ENCODE measurements around the gene KCNN1. TPM values are rescaled to one million over a fixed set of nuclear protein-coding genes. Genes with fewer than 3 reads are reported as not detected.

KCNN1 gene
- total and polyA plus RNA-seq, 2 of the 13 experiments (the other 11 are each of a cell fraction or from before 2014, with no cell fraction given), result 0.04 TPM; not detected in 1

DNA sequence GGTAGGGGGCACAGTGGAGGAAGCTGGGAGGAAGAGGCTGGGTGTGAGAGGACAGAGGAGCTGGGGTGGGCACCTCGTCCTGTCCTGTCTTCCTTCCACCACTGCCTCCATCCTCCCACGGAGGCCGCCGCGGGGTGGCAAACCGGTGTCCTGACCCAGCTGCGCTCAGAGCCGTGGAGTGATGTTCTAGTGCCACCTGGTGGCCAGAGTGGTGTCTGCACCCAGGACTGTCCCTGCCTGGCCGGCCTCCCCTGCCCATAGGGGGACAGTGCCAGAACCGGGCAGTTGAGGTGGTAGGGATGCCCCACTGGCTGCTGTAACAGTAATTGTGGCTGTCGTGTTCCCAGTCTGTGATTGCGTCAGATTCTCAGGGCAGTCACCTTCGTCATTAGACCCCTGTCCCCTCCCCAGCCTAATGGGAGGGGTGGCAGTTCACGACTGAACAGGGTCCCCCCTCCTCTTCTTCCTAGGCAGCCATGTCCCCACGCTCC lies 30.0 kb downstream of the KCNN1 start (continued):
- no peak for TF ChIP-seq ZNF225 (CRISPR knock-in tag; IDR thresholded peaks at IDR 0.05)
- no peak for TF ChIP-seq TCF7L2 (IDR thresholded peaks at IDR 0.05; ENCODE audit: low read depth, low read length)
- TF ChIP-seq, protein P1, sequence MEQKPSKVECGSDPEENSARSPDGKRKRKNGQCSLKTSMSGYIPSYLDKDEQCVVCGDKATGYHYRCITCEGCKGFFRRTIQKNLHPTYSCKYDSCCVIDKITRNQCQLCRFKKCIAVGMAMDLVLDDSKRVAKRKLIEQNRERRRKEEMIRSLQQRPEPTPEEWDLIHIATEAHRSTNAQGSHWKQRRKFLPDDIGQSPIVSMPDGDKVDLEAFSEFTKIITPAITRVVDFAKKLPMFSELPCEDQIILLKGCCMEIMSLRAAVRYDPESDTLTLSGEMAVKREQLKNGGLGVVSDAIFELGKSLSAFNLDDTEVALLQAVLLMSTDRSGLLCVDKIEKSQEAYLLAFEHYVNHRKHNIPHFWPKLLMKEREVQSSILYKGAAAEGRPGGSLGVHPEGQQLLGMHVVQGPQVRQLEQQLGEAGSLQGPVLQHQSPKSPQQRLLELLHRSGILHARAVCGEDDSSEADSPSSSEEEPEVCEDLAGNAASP (CRISPR knock-in tag; IDR thresholded peaks at IDR 0.05; ENCODE audit: borderline replicate concordance), result peak; percentile 60; the same call in 1 of the 2 replicates
- no peak for TF ChIP-seq ZNF367 (CRISPR knock-in tag; IDR thresholded peaks at IDR 0.05; ENCODE audit: borderline replicate concordance)

DNA sequence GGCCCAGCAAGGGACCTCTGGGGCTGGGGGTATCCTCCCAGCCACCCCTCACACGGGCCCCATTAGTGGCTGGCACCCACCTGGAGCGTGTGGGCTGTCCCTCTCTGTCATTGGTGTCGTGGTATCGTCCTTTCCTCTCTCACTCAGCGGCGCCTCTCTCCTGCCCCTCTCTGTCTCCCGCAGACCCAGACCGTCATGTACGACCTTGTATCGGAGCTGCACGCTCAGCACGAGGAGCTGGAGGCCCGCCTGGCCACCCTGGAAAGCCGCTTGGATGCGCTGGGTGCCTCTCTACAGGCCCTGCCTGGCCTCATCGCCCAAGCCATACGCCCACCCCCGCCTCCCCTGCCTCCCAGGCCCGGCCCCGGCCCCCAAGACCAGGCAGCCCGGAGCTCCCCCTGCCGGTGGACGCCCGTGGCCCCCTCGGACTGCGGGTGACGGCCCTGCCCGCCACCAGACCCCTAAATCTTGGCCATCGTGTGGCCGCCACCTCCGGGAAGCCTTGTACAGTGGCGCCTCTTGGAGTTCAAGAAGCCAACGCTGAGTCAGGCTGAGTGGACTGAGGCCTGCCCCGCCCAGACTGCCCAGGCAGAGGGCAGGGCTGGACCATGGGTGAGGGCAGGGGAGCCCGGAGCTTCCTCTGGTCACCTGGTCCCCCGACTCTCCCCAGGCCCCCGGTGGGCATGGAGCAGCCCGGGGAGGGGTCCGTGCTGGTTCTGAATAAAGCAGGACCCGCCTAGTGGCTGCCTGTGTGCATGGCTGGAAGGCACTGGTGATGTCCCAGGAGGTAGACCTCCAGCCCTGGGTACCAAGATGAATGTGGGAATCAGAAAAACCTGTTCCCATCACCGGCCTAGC lies 31.3 kb downstream of the KCNN1 start:
- peak overlapping the region; percentile 9 to 67 (median 50); a peak in 5 of 6 replicates for H3K4me3 ChIP-seq (replicated peaks in 1 of 3; ENCODE audit: insufficient read depth in 1 of 3, low read depth in 2 of 3, low read length in 3 of 3)
- peak overlapping the region; percentile 44; the same call in 1 of the 2 replicates for H3K9ac ChIP-seq (ENCODE audit: insufficient read depth, low read depth, low read length)
- no peaks in the 10 kb centered on the region for H3K79me2 ChIP-seq (ENCODE audit: insufficient read depth, low read length)
- H3K4me1 ChIP-seq (ENCODE audit: insufficient read depth, low read length), result peaks cover 29% of the 10 kb centered on the region
- H3K9me3 ChIP-seq (ENCODE audit: low read length), result no peaks in the 10 kb centered on the region
- intact Hi-C loops (cut with micrococcal nuclease; ENCODE audit: unreplicated experiment), result loop anchor here (1.0 to 5.0 kb wide), 3 partner anchors 52 to 126 kb away; partner anchors contain the start of gene SLC5A5
- H3K4me2 ChIP-seq (ENCODE audit: low read depth, low read length), result peak overlapping the region; percentile 83
- no peak overlapping the region for H2AFZ ChIP-seq (ENCODE audit: low read length)
- H4K20me1 ChIP-seq (ENCODE audit: insufficient read depth, low read length), result no peaks in the 10 kb centered on the region
- no peak overlapping the region for H3K27ac ChIP-seq (ENCODE audit: extremely low read length, insufficient read depth, low read length)
- in situ Hi-C loops (cut with HindIII; ENCODE audit: extremely low pct_ligation_motif_present, low pct_unique_long_range_greater_than_20kb), result no loop called here
- WGBS (ENCODE audit: low lambda C conversion rate), result 1% methylated on average over 7 of the region's 41 CpGs
- ATAC-seq, result peak; percentile 72
- no TSS peak for BruUV-seq (replicated peaks)
- peaks cover 0 to 5% of the 10 kb centered on the region in 2 experiments; a peak in 1 of 5 replicates for H3K27me3 ChIP-seq (ENCODE audit: control insufficient read depth in 1 of 2, insufficient read depth in 2 of 2, low read length in 2 of 2)
- no peak for FAIRE-seq
- peak; percentile 32 for DNase-seq (ENCODE audit: low spot score)
- POLR2A ChIA-PET, result interaction anchor here (0.6 to 1.8 kb wide), 6 partner anchors 60 to 366 kb away, joined by 3 to 8 read pairs (median 4); partner anchors contain the start of genes CCDC124 and RPL18A
- no peaks in the 10 kb centered on the region for H3K36me3 ChIP-seq (replicated peaks in 1 of 2; ENCODE audit: control insufficient read depth in 1 of 2, insufficient read depth in 2 of 2, low read length in 2 of 2)
- CTCF ChIA-PET (ENCODE audit: low intra/inter-chr PET ratio, low total read pairs), result interaction anchor here (2.6 to 6.1 kb wide), 3 partner anchors 52 to 128 kb away, joined by 10 to 91 read pairs (median 23); no protein-coding TSS in a partner anchor
- TF ChIP-seq ZNF572 (CRISPR knock-in tag; IDR thresholded peaks at IDR 0.05), result no peak
- TF ChIP-seq KDM4B (CRISPR knock-in tag; IDR thresholded peaks at IDR 0.05), result no peak
- TF ChIP-seq KLF9 (CRISPR knock-in tag; IDR thresholded peaks at IDR 0.05; ENCODE audit: low read depth), result no peak
- no peak for TF ChIP-seq ZNF451 (CRISPR knock-in tag; IDR thresholded peaks at IDR 0.05)
- TF ChIP-seq, protein P2, sequence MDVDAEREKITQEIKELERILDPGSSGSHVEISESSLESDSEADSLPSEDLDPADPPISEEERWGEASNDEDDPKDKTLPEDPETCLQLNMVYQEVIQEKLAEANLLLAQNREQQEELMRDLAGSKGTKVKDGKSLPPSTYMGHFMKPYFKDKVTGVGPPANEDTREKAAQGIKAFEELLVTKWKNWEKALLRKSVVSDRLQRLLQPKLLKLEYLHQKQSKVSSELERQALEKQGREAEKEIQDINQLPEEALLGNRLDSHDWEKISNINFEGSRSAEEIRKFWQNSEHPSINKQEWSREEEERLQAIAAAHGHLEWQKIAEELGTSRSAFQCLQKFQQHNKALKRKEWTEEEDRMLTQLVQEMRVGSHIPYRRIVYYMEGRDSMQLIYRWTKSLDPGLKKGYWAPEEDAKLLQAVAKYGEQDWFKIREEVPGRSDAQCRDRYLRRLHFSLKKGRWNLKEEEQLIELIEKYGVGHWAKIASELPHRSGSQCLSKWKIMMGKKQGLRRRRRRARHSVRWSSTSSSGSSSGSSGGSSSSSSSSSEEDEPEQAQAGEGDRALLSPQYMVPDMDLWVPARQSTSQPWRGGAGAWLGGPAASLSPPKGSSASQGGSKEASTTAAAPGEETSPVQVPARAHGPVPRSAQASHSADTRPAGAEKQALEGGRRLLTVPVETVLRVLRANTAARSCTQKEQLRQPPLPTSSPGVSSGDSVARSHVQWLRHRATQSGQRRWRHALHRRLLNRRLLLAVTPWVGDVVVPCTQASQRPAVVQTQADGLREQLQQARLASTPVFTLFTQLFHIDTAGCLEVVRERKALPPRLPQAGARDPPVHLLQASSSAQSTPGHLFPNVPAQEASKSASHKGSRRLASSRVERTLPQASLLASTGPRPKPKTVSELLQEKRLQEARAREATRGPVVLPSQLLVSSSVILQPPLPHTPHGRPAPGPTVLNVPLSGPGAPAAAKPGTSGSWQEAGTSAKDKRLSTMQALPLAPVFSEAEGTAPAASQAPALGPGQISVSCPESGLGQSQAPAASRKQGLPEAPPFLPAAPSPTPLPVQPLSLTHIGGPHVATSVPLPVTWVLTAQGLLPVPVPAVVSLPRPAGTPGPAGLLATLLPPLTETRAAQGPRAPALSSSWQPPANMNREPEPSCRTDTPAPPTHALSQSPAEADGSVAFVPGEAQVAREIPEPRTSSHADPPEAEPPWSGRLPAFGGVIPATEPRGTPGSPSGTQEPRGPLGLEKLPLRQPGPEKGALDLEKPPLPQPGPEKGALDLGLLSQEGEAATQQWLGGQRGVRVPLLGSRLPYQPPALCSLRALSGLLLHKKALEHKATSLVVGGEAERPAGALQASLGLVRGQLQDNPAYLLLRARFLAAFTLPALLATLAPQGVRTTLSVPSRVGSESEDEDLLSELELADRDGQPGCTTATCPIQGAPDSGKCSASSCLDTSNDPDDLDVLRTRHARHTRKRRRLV (CRISPR knock-in tag; IDR thresholded peaks at IDR 0.05), result no peak
- TF ChIP-seq, protein P3, sequence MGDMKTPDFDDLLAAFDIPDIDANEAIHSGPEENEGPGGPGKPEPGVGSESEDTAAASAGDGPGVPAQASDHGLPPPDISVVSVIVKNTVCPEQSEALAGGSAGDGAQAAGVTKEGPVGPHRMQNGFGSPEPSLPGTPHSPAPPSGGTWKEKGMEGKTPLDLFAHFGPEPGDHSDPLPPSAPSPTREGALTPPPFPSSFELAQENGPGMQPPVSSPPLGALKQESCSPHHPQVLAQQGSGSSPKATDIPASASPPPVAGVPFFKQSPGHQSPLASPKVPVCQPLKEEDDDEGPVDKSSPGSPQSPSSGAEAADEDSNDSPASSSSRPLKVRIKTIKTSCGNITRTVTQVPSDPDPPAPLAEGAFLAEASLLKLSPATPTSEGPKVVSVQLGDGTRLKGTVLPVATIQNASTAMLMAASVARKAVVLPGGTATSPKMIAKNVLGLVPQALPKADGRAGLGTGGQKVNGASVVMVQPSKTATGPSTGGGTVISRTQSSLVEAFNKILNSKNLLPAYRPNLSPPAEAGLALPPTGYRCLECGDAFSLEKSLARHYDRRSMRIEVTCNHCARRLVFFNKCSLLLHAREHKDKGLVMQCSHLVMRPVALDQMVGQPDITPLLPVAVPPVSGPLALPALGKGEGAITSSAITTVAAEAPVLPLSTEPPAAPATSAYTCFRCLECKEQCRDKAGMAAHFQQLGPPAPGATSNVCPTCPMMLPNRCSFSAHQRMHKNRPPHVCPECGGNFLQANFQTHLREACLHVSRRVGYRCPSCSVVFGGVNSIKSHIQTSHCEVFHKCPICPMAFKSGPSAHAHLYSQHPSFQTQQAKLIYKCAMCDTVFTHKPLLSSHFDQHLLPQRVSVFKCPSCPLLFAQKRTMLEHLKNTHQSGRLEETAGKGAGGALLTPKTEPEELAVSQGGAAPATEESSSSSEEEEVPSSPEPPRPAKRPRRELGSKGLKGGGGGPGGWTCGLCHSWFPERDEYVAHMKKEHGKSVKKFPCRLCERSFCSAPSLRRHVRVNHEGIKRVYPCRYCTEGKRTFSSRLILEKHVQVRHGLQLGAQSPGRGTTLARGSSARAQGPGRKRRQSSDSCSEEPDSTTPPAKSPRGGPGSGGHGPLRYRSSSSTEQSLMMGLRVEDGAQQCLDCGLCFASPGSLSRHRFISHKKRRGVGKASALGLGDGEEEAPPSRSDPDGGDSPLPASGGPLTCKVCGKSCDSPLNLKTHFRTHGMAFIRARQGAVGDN (CRISPR knock-in tag; IDR thresholded peaks at IDR 0.05), result peak; percentile 34
